B cell (primary cell): ENCODE results near the gene HCN1. TPM values are rescaled to one million over a fixed set of nuclear protein-coding genes. Genes with fewer than 3 reads are reported as not detected.

ENCODE experiments used
- ATAC-seq: fragments of 200-7000 bp; cut with Tn5 transposase; one replicate; pipeline ENCODE4 v1.10.0; 2021; ENCODE audit warnings: low read depth, mild to moderate bottlenecking, moderate number of reproducible peaks, moderate library complexity
- CTCF ChIA-PET: fragments of 350-600 bp; sonication (Branson Sonifier 250); formaldehyde crosslinking; loops from one replicate; lab custom pipeline; 2021; ENCODE audit warnings: antibody characterized with exemption, inconsistent platforms; lab: Charles Lee
- POLR2A ChIA-PET: fragments of 350-600 bp; sonication (Branson Sonifier 250); formaldehyde crosslinking; loops from one replicate; lab custom pipeline; 2021; ENCODE audit warnings: antibody characterized with exemption; lab: Charles Lee
- DNase-seq: peaks from one replicate; pipeline ENCODE4 v3.0.0; 2013
- H2AFZ ChIP-seq: 2 replicates; pipeline ENCODE4 v1.6.1; 2012; ENCODE audit warnings: mild to moderate bottlenecking, low read depth, low read length; ENCODE audit not compliant: insufficient read depth, poor library complexity, severe bottlenecking
- H3K27ac ChIP-seq, 2 donors: 1 replicate in 1 of 2; 2 replicates in 1 of 2; pipeline ENCODE4 v1.5.1; 2012 to 2013; ENCODE audit warnings: low read length in 2 of 2, mild to moderate bottlenecking in 2 of 2, moderate library complexity in 1 of 2
- H3K27me3 ChIP-seq, 4 experiments: fragments of 200-600 bp in 1 of 4; sonication (generic) in 1 of 4; replicated peaks in 1 of 4; 1 replicate in 2 of 4; 2 replicates in 2 of 4; pipeline versions ENCODE4 v1.6.1 to v1.7.0; 2013 to 2016; ENCODE audit warnings: low read length in 3 of 4, mild to moderate bottlenecking in 2 of 4, mixed read lengths in 1 of 4, moderate library complexity in 1 of 4; ENCODE audit not compliant: insufficient read depth in 4 of 4, control insufficient read depth in 3 of 4; ENCODE audit errors: control extremely low read depth in 1 of 4
- H3K36me3 ChIP-seq, 2 experiments: replicated peaks in 1 of 2; 1 replicate in 1 of 2; 2 replicates in 1 of 2; pipeline versions ENCODE4 v1.6.1 to v1.7.1; 2013; ENCODE audit warnings: low read length in 1 of 2; ENCODE audit not compliant: insufficient read depth in 2 of 2, control insufficient read depth in 1 of 2; ENCODE audit errors: control extremely low read depth in 1 of 2, extremely low read depth in 1 of 2
- H3K4me1 ChIP-seq, 2 donors: fragments of 200-600 bp in 1 of 2; sonication (generic) in 1 of 2; 1 replicate in 1 of 2; 2 replicates in 1 of 2; pipeline versions ENCODE4 v1.5.1 to v1.6.1; 2013 to 2017; ENCODE audit warnings: low read length in 2 of 2; ENCODE audit not compliant: control insufficient read depth in 2 of 2, insufficient read depth in 2 of 2
- H3K4me2 ChIP-seq: replicated peaks from 2 replicates; pipeline ENCODE3; 2012; ENCODE audit warnings: mild to moderate bottlenecking, low read depth, low read length; ENCODE audit not compliant: poor library complexity, severe bottlenecking
- H3K4me3 ChIP-seq, 5 experiments: fragments of 200-600 bp in 1 of 5; sonication (generic) in 1 of 5; 1 replicate in 3 of 5; 2 replicates in 2 of 5; pipeline versions ENCODE4 v1.5.1 to v1.7.0; 2011 to 2016; ENCODE audit warnings: low read length in 4 of 5, mild to moderate bottlenecking in 4 of 5, low read depth in 2 of 5, control low read depth in 1 of 5, moderate library complexity in 1 of 5; ENCODE audit not compliant: insufficient read depth in 1 of 5; ENCODE audit errors: control extremely low read depth in 1 of 5, extremely low read depth in 1 of 5
- H3K79me2 ChIP-seq: fragments of 200-600 bp; sonication (generic); one replicate; pipeline ENCODE4 v1.6.0; 2016; ENCODE audit warnings: low read length; ENCODE audit not compliant: control insufficient read depth, insufficient read depth
- H3K9ac ChIP-seq: fragments of 200-600 bp; sonication (generic); 2 replicates; pipeline ENCODE4 v1.6.1; 2017; ENCODE audit warnings: mild to moderate bottlenecking, low read length, moderate library complexity
- H3K9me3 ChIP-seq, 3 donors: one replicate each; pipeline versions ENCODE4 v1.6.1 to v1.7.1; 2013; ENCODE audit warnings: low read length in 2 of 3; ENCODE audit not compliant: control insufficient read depth in 2 of 3, insufficient read depth in 1 of 3; ENCODE audit errors: control extremely low read depth in 1 of 3
- H4K20me1 ChIP-seq: 2 replicates; pipeline ENCODE4 v1.6.0; 2012; ENCODE audit warnings: mild to moderate bottlenecking, low read length; ENCODE audit not compliant: insufficient read depth, control insufficient read depth, poor library complexity, severe bottlenecking
- H3K27ac Mint-ChIP-seq: one replicate; pipeline ENCODE4 v1.8.0; 2021; ENCODE audit warnings: mixed read lengths
- H3K27me3 Mint-ChIP-seq: one replicate; pipeline ENCODE4 v1.8.0; 2021; ENCODE audit warnings: mixed read lengths
- H3K4me1 Mint-ChIP-seq: one replicate; pipeline ENCODE4 v1.8.0; 2021; ENCODE audit warnings: mixed read lengths
- H3K4me3 Mint-ChIP-seq: one replicate; pipeline ENCODE4 v1.8.0; 2021; ENCODE audit warnings: mixed read lengths
- H3K9me3 Mint-ChIP-seq: one replicate; pipeline ENCODE4 v1.8.0; 2022; ENCODE audit warnings: mixed read lengths; ENCODE audit not compliant: insufficient read depth
- CTCF ChIP-seq: fragments of 200-600 bp; IDR thresholded peaks from one replicate; pipeline ENCODE4 v1.8.0; 2022; ENCODE audit warnings: antibody characterized with exemption, mild to moderate bottlenecking
- EZH2 ChIP-seq: IDR thresholded peaks from 2 replicates; pipeline ENCODE4 v1.6.1; 2012; ENCODE audit warnings: borderline replicate concordance, low read depth, mild to moderate bottlenecking, moderate library complexity, low read length; ENCODE audit not compliant: insufficient read depth, poor library complexity, severe bottlenecking
- WGBS: methylation state at CpG from one replicate; pipeline ENCODE4 v1.1.5; 2013; ENCODE audit warnings: missing lambda C conversion rate; ENCODE audit not compliant: insufficient coverage; 5-methylcytosine and 5-hydroxymethylcytosine counted together
- intact Hi-C: fragments of 100-400 bp; cut with micrococcal nuclease; formaldehyde crosslinking; loops from one replicate; pipeline ENCODE4 v1.10.0; 2022
- polyA plus RNA-seq: library from polyadenylated mRNA; depleted of rRNA; stranded (reverse); fragments of >200 nt; gene quantifications from 2 replicates; pipeline ENCODE4 v1.2.3, GENCODE V29; 2012
- total RNA-seq, 2 donors: library from RNA; stranded (reverse); fragments of 120-200 nt in 1 of 2; gene quantifications; 1 replicate in 1 of 2; 2 replicates in 1 of 2; pipeline versions ENCODE4 v1.2.3 to v1.2.4, GENCODE V29; 2013 to 2022

Gene HCN1
- total and polyA plus RNA-seq, 2 donors (not counting 1 experiment from before 2014, with no cell fraction given), result not detected

GRCh38 chr5:45622365-45622764, 73.8 kb downstream of the HCN1 start:
- Mint-ChIP-seq H3K4me1 (no peaks in the 10 kb centered on the region), H3K27ac (no peak overlapping the region), H3K4me3 (no peak overlapping the region), H3K9me3 (peaks cover 9% of the 10 kb centered on the region), H3K27me3 (no peaks in the 10 kb centered on the region)
- H3K9ac ChIP-seq, result no peak overlapping the region
- H3K27ac ChIP-seq, result no peak overlapping the region
- no peak overlapping the region for H3K4me3 ChIP-seq
- DNase-seq (no peak), ATAC-seq (no peak)
- CTCF ChIA-PET, result no interaction called here
- peaks cover 0 to 3% (median 0%) of the 10 kb centered on the region in 3 donors for H3K9me3 ChIP-seq
- no peak overlapping the region for H2AFZ ChIP-seq
- H3K4me2 ChIP-seq, result no peak overlapping the region
- TF ChIP-seq EZH2 (no peak), CTCF (no peak)
- no peaks in the 10 kb centered on the region for H3K36me3 ChIP-seq
- intact Hi-C loops, result no loop called here
- H4K20me1 ChIP-seq, result no peaks in the 10 kb centered on the region
- no peaks in the 10 kb centered on the region for H3K27me3 ChIP-seq
- POLR2A ChIA-PET, result no interaction called here
- H3K79me2 ChIP-seq, result no peaks in the 10 kb centered on the region
- no peaks in the 10 kb centered on the region for H3K4me1 ChIP-seq

GRCh38 chr5:45617859-45618416, 78.2 kb downstream of the HCN1 start:
- no peak overlapping the region for H2AFZ ChIP-seq
- DNase-seq, result no peak
- no peaks in the 10 kb centered on the region for H3K4me1 ChIP-seq
- intact Hi-C loops, result no loop called here
- no peak for TF ChIP-seq EZH2
- no peak for TF ChIP-seq CTCF
- no peak for ATAC-seq
- H3K4me2 ChIP-seq, result no peak overlapping the region
- no peaks in the 10 kb centered on the region for H3K79me2 ChIP-seq
- ChIA-PET POLR2A (no interaction called here), CTCF (no interaction called here)
- H3K27ac ChIP-seq, result no peak overlapping the region
- no peak overlapping the region for H3K4me3 ChIP-seq
- no peaks in the 10 kb centered on the region for H3K4me1 Mint-ChIP-seq
- H3K27ac Mint-ChIP-seq, result no peak overlapping the region
- WGBS, result 33% methylated on average over 1 of the region's 3 CpGs
- H3K36me3 ChIP-seq, result no peaks in the 10 kb centered on the region
- peaks cover 11% of the 10 kb centered on the region for H3K9me3 Mint-ChIP-seq
- H3K27me3 Mint-ChIP-seq, result no peaks in the 10 kb centered on the region
- no peaks in the 10 kb centered on the region for H4K20me1 ChIP-seq
- no peaks in the 10 kb centered on the region for H3K27me3 ChIP-seq
- no peak overlapping the region for H3K4me3 Mint-ChIP-seq
- H3K9me3 ChIP-seq, result peaks cover 0 to 3% (median 0%) of the 10 kb centered on the region in 3 donors
- H3K9ac ChIP-seq, result no peak overlapping the region
